Sciatic nerve (tissue), 2 donors: ENCODE measurements around the gene PGAP1. TPM values are rescaled to one million over a fixed set of nuclear protein-coding genes. Genes with fewer than 3 reads are reported as not detected.
A peak's percentile ranks its signal among the peaks of the same experiment; 100 is the strongest.

Experiments
- ATAC-seq: fragments of 200-7000 bp; cut with Tn5 transposase; one replicate; pipeline ENCODE4 v1.9.1; 2020; ENCODE audit warnings: mild to moderate bottlenecking, moderate library complexity
- DNase-seq: peaks from one replicate; pipeline ENCODE4 v3.0.0-alpha.2; 2020; ENCODE audit warnings: low spot score
- intact Hi-C: fragments of 100-400 bp; cut with DNase I; formaldehyde crosslinking; loops from one replicate; pipeline ENCODE4 v1.14.2; 2022
- total RNA-seq: library from RNA; stranded (reverse); fragmentation: NEBNext Ultra II Directional; extraction: Animal tissue kit (Norgen Biotek cat#: 25700); gene quantifications from one replicate; pipeline ENCODE4 v1.2.1, GENCODE V29; 2021
- donor health status: DM: no; HTN: no; CAD: no.
- donor health status: DM: no; HTN: no; CAD: no.

Gene PGAP1
- total RNA-seq, result 24.7 TPM

- peak; percentile 96 for ATAC-seq
- intact Hi-C loops, result loop anchor here (10.0 kb wide), 1 partner anchor 258 kb away; no protein-coding TSS in a partner anchor
These were observed at the start of gene PGAP1 for GRCh38 chr2:196926562-196927375. Gene PGAP1, minus strand, starts transcription at chr2:196926707. Its CDS starts 91 bp downstream, at chr2:196926616.

GRCh38 chr2:196974970-196975369 lies 48.5 kb upstream of the PGAP1 start:
- DNase-seq (no peak), ATAC-seq (no peak)
- intact Hi-C loops, result no loop called here

More at GRCh38 chr2:196926562-196927375, at the start of gene PGAP1:
- peak; percentile 93 for DNase-seq

GRCh38 chr2:196971574-196972279 lies 45.2 kb upstream of the PGAP1 start:
- ATAC-seq (no peak), DNase-seq (no peak)
- intact Hi-C loops, result no loop called here

GRCh38 chr2:196970099-196970498 lies 43.6 kb upstream of the PGAP1 start:
- DNase-seq (no peak), ATAC-seq (no peak)
- intact Hi-C loops, result no loop called here

GRCh38 chr2:196968516-196968915 lies 42.0 kb upstream of the PGAP1 start:
- intact Hi-C loops, result no loop called here
- DNase-seq (no peak), ATAC-seq (no peak)

GRCh38 chr2:196967775-196968174 lies 41.3 kb upstream of the PGAP1 start:
- DNase-seq (no peak), ATAC-seq (no peak)
- intact Hi-C loops, result no loop called here

- ATAC-seq, result peak; percentile 76
- intact Hi-C loops, result no loop called here
- no peak for DNase-seq
These were observed 40.6 kb upstream of the PGAP1 start for GRCh38 chr2:196967116-196967515.

GRCh38 chr2:196966061-196966460 lies 39.6 kb upstream of the PGAP1 start:
- DNase-seq (no peak), ATAC-seq (no peak)
- intact Hi-C loops, result no loop called here

- intact Hi-C loops, result no loop called here
- ATAC-seq (no peak), DNase-seq (no peak)
These were observed 39.1 kb upstream of the PGAP1 start for GRCh38 chr2:196965651-196966050.

GRCh38 chr2:196963961-196964360 lies 37.5 kb upstream of the PGAP1 start:
- intact Hi-C loops, result no loop called here

GRCh38 chr2:196963043-196963442 lies 36.5 kb upstream of the PGAP1 start:
- no peak for DNase-seq
- no peak for ATAC-seq
- intact Hi-C loops, result no loop called here

More at GRCh38 chr2:196963961-196964360, 37.5 kb upstream of the PGAP1 start:
- no peak for ATAC-seq
- no peak for DNase-seq

GRCh38 chr2:196962325-196962724 lies 35.8 kb upstream of the PGAP1 start:
- intact Hi-C loops, result no loop called here
- no peak for DNase-seq
- no peak for ATAC-seq

- no peak for DNase-seq
- no peak for ATAC-seq
- intact Hi-C loops, result no loop called here
These were observed 35.4 kb upstream of the PGAP1 start for GRCh38 chr2:196961889-196962288.

- no peak for DNase-seq
- ATAC-seq, result no peak
- intact Hi-C loops, result no loop called here
These were observed 33.3 kb upstream of the PGAP1 start for GRCh38 chr2:196959734-196960338.

- intact Hi-C loops, result no loop called here
- no peak for ATAC-seq
- DNase-seq, result no peak
These were observed 32.8 kb upstream of the PGAP1 start for GRCh38 chr2:196959281-196959680.

- intact Hi-C loops, result no loop called here
- ATAC-seq, result no peak
- no peak for DNase-seq
These were observed 31.5 kb upstream of the PGAP1 start for GRCh38 chr2:196957881-196958525.

GRCh38 chr2:196957442-196957841 lies 30.9 kb upstream of the PGAP1 start:
- intact Hi-C loops, result no loop called here
- no peak for DNase-seq
- no peak for ATAC-seq

GRCh38 chr2:196956069-196956468 lies 29.6 kb upstream of the PGAP1 start:
- DNase-seq, result no peak
- no peak for ATAC-seq
- intact Hi-C loops, result no loop called here

- DNase-seq, result no peak
- no peak for ATAC-seq
- intact Hi-C loops, result no loop called here
These were observed 28.5 kb upstream of the PGAP1 start for GRCh38 chr2:196955036-196955435.
